Stimulated activated CD4-positive, alpha-beta T cell treated with anti-CD3 and anti-CD28 coated beads, Interleukin-4, amount 100 ng/mL, for 24 hours (primary cell): ENCODE results near the gene NRL.

ENCODE experiments used
- DNase-seq: peaks from one replicate; pipeline ENCODE4 v3.0.0-alpha.2; 2020

The NRL gene

GRCh38 chr14:24064856-24065255 lies 49.9 kb downstream of the NRL start:
- no peak for DNase-seq

- no peak for DNase-seq
Observed at GRCh38 chr14:24064091-24064795, 50.5 kb downstream of the NRL start.

- DNase-seq = no peak
Observed at GRCh38 chr14:24063263-24063836, 51.4 kb downstream of the NRL start.

GRCh38 chr14:24062216-24062980 lies 52.4 kb downstream of the NRL start:
- no peak for DNase-seq

- DNase-seq = no peak
Observed at GRCh38 chr14:24060984-24061913, 53.5 kb downstream of the NRL start.

- DNase-seq = no peak
Observed at GRCh38 chr14:24060443-24060842, 54.3 kb downstream of the NRL start.

- DNase-seq = no peak
Observed at GRCh38 chr14:24059841-24060388, 54.8 kb downstream of the NRL start.

GRCh38 chr14:24058951-24059475 lies 55.7 kb downstream of the NRL start:
- DNase-seq = no peak

GRCh38 chr14:24058260-24058950 lies 56.3 kb downstream of the NRL start:
- no peak for DNase-seq

GRCh38 chr14:24057867-24058259 lies 56.9 kb downstream of the NRL start:
- no peak for DNase-seq

GRCh38 chr14:24057271-24057670 lies 57.5 kb downstream of the NRL start:
- DNase-seq = no peak

GRCh38 chr14:24056800-24057184 lies 58.0 kb downstream of the NRL start:
- DNase-seq = no peak

- DNase-seq = no peak
Observed at GRCh38 chr14:24055971-24056799, 58.6 kb downstream of the NRL start.

- no peak for DNase-seq
Observed at GRCh38 chr14:24054646-24055045, 60.1 kb downstream of the NRL start.

GRCh38 chr14:24054324-24054641 lies 60.5 kb downstream of the NRL start:
- DNase-seq = no peak

GRCh38 chr14:24053548-24054323 lies 61.0 kb downstream of the NRL start:
- no peak for DNase-seq

- DNase-seq = peak; percentile 83
Observed at GRCh38 chr14:24052656-24053547, 61.8 kb downstream of the NRL start.

GRCh38 chr14:24051789-24052655 lies 62.7 kb downstream of the NRL start, which contains the start of gene CARMIL3:
TSS of gene CARMIL3 (plus strand) at chr14:24052009. CDS start at chr14:24052154, 145 bp downstream.
- DNase-seq = peak; percentile 56
